ENCODE measurements around the gene GP5.

GP5 gene, protein sequence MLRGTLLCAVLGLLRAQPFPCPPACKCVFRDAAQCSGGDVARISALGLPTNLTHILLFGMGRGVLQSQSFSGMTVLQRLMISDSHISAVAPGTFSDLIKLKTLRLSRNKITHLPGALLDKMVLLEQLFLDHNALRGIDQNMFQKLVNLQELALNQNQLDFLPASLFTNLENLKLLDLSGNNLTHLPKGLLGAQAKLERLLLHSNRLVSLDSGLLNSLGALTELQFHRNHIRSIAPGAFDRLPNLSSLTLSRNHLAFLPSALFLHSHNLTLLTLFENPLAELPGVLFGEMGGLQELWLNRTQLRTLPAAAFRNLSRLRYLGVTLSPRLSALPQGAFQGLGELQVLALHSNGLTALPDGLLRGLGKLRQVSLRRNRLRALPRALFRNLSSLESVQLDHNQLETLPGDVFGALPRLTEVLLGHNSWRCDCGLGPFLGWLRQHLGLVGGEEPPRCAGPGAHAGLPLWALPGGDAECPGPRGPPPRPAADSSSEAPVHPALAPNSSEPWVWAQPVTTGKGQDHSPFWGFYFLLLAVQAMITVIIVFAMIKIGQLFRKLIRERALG

DNA sequence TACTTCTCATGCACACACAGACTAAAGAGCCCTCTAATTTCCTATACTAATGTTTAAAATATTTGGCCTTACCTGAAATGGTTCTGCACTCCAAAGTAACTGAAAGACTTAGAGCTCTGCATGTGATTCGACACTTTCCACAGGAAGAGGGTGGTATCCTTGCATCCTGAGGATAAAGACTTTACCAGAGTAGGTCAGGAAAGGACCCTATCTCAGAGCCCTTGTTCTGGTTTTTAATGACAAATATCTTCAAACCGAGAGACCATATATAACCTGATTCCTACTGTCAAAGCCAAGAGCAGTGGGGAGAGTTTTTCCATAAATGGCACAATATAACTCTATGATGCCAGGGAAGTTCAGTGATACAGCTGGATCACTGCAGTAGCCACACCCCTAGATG lies at the start of gene GP5:
TSS of gene GP5 (minus strand) at position 101 of the 400 bp plus-strand sequence. CDS start 984 bp downstream, outside the sequence.
- no peak for DNase-seq

DNA sequence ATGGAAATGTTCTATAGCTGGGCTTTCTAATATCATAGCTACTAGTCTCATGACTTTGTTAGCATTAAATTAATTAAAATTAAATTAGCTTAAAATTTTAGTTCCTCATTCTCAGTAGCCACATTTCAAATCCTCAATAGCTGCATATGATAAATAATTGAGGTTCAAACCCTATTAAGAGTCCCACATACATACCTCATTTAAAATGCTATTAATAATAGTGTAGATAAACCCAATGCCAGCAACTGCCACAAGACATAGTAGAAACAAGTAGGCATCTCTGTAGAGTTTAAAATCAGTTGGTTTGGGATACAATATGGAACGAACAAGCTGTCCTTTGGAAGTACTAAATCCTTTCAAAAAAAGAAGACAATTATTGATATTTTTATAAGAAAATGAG lies 48.6 kb upstream of the GP5 start:
- DNase-seq, result no peak

DNA sequence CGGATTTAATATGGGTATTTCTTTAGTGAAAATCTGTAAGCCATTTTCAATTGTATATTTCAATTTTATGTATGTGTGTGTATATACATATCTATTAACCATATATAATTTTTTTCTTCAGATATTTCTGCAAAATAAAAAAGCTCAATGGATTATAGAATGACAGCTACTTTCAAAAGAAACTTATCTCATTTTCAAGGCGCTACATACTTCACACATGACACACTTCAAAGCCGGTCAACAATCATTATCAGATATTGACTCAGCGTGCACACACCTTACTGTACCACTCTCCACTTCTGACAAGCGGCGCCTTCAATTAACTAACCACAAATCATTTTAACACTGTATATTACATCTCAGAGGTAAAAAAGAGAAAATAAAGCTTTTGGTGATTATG lies 48.1 kb upstream of the GP5 start:
- peak; percentile 25 for DNase-seq

DNA sequence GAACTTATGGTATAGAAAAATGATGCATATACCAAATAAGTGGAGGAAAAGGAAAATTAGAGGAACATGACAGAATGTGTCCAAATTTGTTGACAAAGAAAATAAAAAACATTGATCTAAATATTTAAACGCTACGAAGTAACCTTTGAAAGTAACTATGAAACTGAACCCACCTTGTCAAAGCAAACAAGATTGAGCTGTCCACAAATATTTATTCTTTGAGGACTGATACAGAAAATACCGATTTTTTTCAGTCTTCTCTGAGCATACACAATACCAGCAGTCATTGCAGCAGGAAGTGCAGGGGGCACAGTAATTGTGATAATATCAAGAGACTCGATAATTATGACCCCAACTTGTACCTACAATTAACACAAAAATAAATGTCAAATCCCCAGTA lies 47.7 kb upstream of the GP5 start:
- no peak for DNase-seq

DNA sequence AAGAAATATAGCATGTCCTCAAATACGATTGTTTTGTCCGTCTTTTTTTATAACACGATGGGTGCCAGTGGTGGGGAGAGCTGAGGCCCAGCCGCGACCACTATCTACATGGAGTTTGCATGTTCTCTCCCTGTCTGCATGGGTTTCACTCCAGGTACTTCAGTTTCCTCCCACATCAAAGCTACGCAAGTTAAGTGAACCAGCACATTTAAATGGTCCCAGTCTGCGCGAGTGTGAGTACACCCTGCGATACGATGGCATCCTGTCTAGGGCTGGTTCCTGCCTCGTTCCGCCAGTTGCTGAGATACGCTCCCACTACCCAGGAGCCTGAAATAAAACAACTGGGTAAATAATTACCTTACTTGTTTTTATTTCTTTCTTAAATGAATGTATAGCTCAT lies 47.1 kb upstream of the GP5 start:
- DNase-seq, result no peak

DNA sequence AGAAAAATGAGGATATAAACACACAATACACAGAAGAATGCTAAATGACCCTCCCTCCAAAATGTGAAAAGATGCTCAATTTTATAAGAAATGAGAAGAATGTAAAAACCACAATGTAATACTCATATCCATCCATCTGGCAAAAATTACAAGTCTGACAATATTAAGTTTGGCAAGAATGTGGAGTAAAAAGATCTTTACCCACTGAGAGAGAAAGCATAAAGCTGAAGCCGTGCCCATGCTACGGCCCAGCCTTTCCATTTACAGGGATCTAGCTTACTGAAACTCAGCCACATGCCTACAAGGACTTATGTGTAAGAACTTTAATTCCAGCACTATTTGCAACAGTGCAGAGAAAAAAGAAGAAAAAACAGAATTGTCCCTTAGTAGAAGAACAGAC lies 44.8 kb upstream of the GP5 start:
- DNase-seq, result no peak

DNA sequence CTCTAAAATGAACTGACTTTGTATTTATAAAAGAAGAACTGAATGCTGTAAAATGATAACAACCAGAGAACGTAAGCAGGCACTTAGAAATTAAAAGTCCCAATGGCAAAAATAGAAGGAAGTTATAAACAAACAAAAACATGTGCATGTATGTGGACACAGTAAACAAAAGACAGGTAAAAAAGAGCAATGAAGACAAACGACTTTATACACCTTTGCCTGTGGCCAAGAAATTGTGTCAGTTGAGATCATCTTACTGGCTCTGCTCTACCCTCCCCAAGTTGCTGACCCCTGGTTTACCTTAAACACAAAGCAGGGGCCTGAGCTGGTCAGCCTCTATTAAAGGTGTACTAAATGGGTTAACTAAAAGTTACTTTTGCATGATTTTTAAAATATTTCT lies 41.7 kb upstream of the GP5 start:
- DNase-seq, result no peak

DNA sequence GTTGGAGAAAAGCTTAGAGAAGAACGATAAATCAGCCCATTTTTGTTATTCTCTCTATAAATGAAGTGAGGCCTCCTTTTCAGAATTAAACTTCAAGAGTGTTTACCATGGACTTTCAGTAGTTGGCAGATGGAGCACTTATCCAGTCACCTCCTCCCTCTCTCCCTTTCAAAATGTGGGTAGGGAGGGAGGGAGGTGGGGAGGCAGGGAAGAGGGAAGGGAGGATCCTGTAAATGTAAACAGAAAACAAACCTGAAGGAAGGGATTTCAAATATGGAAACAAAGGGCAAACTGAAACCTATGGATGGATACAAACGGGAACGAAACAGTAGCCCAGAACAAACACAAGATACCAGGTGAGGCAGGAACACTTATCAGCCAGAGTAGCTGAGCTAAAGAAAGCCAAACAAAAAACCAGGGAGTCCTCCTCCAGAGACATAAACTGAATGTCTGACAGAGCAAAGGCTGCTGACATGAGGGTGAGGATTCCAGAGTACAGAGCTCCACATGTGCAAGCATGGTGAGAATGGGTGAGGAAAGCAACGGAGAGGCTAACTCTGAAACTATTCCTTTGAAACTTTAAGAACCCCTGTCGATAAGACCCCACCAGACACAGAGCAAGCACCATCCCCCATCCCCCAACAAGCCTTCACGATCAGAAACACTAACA lies 41.0 kb upstream of the GP5 start:
- DNase-seq, result no peak

DNA sequence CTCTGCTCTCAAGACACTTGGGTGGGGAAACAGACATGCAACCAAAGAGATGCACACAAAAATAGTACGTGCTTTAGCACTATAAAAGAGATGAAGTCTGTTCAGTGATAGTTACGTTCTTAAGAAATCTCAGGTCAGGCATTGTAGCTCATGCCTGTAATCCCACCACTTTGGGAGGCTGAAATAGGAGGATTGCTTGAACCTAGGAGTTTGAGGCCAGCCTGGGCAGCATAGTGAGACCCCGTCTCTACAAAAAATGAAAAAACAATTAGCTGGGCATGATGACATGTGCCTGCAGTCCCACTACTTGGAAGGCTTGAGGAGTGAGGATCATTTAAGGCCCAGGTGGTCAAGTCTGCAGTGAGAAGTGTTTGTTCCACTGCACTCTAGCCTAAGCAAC lies 35.4 kb upstream of the GP5 start:
- DNase-seq, result no peak

DNA sequence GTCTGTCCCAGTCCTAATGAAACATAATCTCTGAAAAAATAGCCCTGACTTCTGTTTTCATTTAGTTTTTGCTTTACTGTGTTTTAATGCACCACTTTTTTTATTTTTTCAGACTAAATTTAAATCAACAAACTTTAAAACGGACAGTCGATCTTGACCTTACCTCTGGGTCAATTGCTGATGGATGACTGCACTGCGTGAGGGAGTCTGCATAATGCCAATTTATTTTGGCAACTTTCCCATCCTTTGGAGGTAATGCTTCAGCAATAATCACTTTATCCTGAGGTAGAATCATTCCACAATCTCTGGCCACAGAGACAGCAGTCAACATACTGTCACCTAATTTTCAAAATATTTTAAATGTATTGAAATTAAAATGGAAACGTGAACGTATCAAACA lies 32.5 kb upstream of the GP5 start:
- no peak for DNase-seq

DNA sequence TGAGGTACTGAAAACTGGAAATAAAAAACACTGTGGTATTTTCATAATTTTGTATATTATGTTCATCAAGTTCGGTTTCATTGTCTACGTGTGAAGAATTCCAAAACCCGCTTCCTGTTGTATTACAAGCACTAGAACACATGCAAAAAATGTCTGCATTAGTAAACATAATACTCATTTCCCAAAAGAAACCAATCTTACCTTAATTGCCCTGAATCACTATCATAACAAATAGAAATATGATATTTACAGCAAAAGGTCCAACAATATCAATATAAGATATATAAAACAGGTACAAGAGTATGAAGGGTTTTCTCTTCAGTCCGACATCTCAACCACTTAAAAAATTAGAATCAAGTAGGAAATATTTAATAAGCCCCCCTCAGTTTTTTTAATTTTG lies 26.3 kb upstream of the GP5 start:
- no peak for DNase-seq

DNA sequence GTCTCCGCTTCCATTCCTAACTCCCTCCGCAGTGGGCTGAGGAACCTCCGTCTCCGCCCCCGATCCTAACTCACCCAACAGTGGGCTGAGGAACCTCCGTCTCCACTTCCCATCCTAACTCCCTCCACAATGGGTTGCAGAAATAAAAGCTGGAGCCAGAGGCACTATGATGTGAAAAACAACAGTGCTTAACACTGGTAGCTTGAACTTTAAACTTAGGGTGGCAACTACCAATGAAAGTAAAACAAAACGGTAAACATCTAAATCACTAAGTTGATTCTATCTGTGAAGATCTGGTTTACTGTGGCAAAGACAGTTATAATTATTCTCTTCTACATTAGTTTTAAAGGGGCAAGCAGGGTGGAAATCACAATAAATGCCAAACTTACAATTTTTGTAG lies 25.9 kb upstream of the GP5 start:
- no peak for DNase-seq

DNA sequence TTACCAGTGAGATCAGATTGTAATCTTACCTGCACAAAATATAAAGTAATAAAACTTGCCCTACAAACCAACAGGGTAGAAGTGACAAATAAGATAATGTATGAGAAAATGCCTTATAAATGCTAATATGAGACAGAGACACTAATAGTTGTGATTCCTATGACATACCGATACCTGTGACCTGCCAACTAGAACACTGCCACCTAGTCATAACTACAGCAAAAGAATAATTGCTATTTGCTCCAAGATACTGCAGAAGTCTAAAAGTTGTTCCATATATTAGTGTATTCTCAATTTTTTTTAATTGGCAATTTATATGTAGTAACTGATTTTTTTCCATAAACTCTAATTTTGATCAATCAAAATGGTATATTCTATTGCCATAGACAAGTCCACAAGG lies 25.3 kb upstream of the GP5 start:
- no peak for DNase-seq

DNA sequence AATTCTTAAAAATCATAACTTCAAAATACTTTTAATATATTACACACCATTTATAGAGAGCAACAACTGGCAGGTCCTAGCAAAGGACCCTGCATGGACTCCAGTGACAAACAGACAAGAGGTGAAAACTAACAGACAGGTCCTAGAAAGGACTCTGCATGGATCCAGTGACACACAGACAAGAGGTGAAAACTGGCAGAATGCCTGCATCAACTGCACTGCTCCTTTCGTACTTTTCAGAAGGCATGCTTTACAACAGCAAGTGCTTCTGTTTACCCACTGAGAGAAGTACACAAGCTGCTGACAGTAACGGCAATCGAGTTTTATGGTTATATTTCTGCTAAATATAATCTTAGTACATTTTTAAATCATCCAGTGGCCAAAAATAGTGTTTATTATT lies 24.3 kb upstream of the GP5 start:
- no peak for DNase-seq

DNA sequence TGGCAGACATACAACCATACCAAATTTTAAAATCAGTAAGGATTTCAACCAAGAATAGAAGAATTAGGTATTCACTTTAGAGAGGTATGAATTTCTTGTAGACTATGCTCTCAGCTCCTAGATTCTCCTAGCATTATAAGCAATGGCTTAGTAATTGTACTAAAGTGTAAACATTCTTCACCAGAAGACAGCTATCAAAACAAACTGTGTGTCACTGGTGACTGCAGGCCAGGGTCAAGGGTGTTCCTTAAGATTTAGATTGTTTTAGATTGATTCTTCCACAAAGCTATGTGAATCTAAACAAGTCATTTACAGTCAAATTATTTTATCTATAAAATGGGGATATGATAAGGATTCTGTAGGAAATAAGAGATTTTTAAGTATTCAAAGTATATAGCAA lies 23.1 kb upstream of the GP5 start:
- DNase-seq, result no peak

DNA sequence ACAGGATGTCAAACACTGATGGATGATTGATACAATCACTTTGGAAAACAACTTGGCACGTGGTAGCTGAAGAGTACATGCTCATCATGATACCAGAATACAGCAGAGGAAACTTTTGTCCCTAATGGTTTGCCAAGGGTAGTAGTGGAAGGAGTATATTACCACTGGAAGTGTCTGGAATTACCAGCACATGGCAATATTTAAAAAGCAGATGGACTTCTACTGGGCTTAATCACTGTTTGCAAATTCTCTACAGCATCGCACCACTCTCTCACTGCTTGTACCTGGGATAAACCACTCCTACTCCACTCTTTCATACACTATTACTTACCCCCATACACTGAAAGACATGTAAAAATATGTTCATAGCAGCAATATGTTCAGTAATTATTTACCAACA lies 19.6 kb upstream of the GP5 start:
- no peak for DNase-seq

DNA sequence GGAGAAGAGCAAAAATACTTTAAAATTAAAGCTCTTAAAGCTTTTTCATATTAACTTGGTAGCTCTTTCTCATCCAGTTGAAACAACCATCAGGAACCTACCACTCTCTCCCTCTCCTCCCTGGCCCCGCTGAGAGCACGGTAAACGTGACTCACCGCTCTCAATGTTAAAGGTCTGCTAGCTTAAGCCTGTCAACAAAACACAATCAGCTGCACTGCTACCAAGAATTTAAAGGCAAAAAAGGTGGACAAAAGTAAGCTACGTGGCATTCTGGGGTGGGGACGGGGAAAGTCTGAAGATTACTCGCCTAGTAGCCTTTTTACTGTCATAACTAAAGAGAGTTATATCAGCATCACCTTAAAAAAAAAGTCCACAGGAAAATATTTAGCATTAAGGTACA lies 8.4 kb upstream of the GP5 start:
- no peak for DNase-seq

DNA sequence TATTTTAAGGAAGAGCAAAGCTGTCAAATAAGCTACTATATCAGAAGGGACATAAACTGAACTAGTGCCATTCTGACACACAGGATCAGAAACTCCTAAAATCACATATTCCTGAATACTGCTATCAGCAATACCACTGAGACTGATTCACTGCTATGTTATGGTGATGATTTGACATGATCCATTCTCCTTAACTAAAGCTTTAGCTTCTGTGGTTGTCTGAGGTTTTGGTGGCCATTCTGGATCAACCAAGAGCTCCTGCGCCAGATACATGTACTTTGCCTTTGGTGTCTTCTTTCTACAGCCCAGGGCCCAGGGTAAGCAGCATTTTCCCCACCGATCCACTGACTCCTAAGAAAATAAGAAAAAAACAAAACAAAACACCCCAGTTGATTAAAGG lies 6.7 kb upstream of the GP5 start:
- DNase-seq, result no peak

DNA sequence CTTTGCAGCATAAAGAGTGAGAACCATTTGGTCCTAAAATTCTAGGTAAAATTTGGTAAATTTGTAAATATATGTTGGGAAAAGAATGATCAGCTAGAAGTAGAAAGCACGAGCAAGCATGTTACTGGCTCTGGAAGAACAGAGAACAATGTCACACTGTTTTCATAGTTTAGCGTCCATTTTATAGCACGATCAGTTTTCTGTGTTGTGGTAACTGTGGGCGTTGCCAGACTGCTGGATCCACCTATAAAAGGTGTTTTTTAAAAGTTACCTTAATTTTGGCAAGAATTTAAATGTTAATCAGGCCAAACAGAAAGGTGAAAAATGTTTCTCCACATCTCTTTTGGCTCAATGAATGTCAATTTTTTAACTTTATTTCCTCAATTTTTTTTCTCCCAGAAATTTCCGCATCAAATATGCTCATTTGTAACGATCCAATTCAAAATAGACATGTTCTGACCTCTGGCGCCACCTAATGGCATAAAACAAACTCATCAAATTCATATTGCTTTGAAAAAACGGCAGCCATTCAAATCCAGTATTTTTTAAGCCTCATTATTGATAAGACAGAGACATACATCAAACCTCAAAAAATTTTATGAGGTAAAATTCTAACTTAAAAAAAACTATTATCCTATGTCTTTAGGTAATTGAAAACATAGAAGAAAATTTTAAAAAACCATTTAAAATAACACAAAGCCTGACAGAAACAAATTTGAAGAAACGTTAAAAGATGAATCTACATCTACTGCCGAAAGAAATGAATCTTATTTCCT lies 5.5 kb upstream of the GP5 start:
- peak; percentile 67 for DNase-seq

DNA sequence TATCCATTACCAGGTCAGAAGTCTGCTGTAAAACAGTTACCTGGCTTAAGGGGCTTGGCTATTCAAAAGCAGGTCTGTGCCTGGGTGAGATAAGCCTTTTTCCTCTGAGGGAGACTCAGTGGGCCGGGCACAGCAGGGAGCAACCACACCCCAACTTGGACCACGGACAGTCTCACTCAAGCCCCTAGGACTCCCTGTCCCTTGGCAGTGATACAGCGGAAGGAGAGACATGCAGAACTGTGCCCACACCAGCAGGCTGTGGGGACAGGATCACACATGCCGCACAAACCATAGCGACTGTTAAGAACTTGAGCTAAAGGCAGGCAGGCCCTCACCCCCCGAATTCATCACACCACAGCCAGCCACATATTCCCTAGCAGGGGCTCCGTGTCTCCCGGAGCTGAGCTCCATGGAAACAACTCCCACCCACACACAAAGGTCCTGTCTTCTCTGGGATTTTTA lies 2.8 kb upstream of the GP5 start:
- DNase-seq, result no peak

DNA sequence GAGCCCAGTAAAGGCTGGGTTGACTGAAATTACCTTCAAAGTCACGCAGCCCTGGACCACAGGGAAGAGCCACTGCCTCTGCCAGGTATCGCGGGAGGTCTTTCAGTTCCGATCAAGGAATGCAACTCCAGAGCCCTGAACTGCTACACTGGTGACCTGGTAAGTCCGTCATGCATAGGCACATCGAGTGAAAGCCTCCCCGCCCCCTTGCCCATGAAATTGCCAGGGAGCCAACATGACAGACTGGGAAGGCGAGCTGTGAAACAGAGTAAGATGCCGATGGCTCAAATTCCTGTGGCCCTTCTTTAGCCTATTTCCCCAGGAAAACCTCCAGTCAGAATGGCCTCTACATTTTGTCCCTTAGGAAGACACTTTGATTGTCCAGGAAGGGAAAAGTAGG lies 2.3 kb upstream of the GP5 start:
- no peak for DNase-seq

DNA sequence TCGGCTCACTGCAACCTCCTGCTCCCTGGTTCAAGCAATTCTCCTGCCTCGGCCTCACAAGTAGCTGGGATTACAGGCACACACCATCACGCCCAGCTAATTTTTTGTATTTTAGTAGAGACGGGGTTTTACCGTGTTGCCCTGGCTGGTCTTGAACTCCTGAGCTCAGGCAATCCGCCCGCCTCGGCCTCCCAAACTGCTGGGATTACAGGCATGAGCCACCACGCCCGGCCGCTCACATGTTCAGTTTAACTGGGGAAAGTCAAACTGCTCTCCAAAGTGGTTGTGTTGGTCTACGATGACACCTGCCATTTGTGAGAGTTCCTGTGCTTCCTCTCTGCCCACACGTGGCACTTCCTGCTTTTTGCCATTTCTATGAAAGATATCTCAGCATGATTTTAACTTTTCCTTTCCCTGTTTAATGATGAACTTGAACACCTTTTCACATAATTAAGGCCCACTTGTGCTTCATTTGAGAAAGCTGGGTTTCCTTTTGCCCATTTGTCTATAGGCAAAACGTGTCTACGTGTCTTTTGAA lies 877 bp upstream of the GP5 start:
- no peak for DNase-seq

DNA sequence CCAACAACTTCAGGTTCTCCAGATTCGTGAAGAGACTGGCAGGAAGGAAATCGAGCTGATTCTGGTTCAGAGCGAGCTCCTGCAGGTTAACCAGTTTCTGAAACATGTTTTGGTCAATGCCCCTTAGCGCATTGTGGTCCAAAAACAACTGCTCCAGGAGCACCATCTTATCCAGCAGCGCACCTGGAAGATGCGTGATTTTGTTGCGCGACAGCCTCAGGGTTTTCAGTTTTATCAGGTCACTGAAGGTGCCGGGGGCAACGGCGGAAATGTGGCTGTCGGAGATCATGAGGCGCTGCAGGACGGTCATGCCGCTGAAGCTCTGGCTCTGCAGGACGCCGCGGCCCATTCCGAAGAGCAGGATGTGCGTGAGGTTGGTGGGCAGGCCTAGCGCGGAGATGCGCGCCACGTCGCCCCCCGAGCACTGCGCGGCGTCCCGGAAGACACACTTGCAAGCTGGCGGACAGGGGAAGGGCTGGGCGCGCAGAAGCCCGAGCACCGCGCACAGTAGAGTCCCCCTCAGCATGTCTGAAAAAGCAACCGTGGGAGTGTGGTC lies 1.2 kb downstream of the GP5 start:
- no peak for DNase-seq
